LNCAP (cell line): ENCODE data around the gene PCDHGB5.

ENCODE experiments used
- TF ChIP-seq, protein P1 (sequence below): fragments of 450-650 bp; IDR thresholded peaks from 2 replicates; pipeline ENCODE4 v1.5.1; 2017; ENCODE audit warnings: mild to moderate bottlenecking

The PCDHGB5 gene

DNA sequence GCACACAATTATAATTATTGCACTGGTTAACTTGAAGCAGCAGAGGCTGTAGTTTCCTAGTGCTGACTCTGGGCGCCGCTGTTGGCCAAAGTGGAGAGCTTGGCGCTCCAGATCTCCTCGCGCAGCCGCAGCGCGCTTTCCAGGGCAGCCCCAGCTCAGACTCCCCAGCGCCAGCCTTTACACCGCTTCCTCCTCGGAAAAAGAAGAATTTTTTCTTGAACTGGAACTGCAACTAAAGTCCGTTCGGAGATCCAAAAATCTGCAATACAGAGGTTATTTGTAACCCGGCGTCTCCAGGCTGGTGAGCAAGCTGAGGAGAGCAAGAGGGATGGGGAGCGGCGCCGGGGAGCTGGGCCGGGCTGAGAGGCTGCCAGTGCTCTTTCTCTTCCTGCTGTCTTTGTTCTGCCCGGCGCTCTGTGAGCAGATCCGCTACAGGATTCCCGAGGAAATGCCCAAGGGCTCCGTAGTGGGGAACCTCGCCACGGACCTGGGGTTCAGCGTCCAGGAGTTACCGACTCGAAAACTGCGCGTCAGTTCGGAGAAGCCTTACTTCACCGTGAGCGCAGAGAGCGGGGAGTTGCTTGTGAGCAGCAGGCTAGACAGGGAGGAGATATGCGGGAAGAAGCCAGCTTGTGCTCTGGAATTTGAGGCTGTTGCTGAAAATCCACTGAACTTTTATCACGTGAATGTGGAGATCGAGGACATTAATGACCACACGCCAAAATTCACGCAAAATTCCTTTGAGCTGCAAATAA is 10.0 kb upstream of the PCDHGB5 start, which contains the start of gene PCDHGB4:
PCDHGB4 (plus strand) TSS at position 142 of the 755 bp plus-strand sequence; CDS start at position 329, 187 bp downstream.
- TF ChIP-seq, protein P1, sequence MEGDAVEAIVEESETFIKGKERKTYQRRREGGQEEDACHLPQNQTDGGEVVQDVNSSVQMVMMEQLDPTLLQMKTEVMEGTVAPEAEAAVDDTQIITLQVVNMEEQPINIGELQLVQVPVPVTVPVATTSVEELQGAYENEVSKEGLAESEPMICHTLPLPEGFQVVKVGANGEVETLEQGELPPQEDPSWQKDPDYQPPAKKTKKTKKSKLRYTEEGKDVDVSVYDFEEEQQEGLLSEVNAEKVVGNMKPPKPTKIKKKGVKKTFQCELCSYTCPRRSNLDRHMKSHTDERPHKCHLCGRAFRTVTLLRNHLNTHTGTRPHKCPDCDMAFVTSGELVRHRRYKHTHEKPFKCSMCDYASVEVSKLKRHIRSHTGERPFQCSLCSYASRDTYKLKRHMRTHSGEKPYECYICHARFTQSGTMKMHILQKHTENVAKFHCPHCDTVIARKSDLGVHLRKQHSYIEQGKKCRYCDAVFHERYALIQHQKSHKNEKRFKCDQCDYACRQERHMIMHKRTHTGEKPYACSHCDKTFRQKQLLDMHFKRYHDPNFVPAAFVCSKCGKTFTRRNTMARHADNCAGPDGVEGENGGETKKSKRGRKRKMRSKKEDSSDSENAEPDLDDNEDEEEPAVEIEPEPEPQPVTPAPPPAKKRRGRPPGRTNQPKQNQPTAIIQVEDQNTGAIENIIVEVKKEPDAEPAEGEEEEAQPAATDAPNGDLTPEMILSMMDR = peak; percentile 46

DNA sequence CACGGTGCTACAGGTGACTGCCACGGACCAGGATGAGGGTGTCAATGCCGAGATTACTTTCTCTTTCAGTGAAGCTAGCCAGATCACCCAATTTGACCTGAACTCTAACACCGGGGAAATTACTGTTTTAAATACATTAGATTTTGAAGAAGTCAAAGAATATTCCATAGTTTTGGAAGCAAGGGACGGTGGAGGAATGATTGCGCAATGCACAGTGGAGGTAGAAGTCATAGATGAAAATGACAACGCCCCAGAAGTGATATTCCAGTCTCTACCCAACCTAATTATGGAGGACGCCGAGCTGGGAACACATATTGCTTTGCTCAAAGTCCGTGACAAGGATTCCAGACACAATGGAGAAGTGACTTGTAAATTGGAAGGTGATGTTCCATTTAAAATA is 9.1 kb upstream of the PCDHGB5 start:
- TF ChIP-seq, protein P1 = no peak

DNA sequence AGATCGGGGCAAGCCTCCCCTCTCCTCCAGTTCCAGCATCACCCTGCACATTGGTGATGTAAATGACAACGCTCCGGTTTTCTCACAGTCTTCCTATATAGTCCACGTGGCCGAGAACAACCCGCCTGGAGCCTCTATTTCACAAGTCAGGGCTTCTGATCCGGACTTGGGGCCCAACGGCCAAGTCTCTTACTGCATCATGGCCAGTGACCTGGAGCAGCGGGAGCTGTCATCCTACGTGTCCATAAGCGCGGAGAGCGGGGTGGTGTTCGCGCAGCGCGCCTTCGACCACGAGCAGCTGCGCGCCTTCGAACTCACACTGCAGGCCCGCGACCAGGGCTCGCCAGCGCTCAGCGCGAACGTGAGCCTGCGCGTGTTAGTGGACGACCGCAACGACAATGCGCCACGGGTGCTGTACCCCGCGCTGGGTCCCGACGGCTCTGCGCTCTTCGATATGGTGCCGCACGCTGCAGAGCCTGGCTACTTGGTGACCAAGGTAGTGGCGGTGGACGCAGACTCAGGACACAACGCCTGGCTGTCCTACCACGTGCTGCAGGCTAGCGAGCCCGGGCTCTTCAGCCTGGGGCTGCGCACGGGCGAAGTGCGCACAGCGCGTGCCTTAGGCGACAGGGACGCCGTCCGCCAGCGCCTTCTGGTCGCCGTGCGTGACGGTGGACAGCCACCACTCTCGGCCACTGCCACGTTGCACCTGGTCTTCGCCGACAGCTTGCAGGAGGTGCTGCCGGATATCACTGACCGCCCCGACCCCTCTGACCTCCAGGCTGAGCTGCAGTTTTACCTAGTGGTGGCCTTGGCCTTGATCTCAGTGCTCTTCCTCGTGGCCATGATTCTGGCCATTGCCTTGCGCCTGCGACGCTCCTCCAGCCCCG is 8.3 kb upstream of the PCDHGB5 start:
- TF ChIP-seq, protein P1 = no peak

DNA sequence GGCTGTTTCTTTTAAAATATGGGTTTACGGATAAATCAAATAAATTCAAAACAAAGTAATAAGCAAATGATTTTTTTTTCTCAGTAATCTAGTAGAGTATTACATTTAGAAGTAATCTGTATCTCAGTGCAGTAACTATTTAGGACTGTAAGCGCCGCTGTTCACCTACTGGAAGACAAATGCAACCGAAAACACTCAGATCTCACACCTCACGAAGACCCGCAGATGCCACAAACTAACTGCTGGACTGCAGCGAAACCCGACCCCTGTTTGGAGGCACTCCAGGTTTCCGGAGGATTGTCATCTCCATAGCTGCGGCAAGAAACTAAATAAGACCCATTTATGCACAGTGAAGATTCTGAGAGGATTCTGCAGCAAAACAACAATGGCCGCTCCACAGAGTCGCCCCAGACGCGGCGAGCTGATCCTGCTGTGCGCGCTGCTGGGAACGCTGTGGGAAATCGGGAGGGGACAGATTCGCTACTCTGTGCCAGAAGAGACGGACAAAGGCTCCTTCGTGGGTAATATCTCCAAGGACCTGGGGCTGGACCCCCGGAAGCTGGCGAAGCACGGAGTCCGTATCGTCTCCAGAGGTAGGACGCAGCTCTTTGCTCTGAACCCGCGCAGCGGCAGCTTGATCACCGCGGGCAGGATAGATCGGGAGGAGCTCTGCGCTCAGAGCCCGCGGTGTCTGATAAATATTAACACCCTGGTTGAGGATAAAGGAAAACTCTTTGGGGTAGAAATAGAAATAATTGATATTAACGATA is 5.1 kb upstream of the PCDHGB5 start, which contains the start of gene PCDHGA8:
PCDHGA8 (plus strand) TSS at position 205 of the 770 bp plus-strand sequence; CDS start at position 386, 181 bp downstream.
- TF ChIP-seq, protein P1 = peak; percentile 41; the same call in 1 of the 2 replicates

DNA sequence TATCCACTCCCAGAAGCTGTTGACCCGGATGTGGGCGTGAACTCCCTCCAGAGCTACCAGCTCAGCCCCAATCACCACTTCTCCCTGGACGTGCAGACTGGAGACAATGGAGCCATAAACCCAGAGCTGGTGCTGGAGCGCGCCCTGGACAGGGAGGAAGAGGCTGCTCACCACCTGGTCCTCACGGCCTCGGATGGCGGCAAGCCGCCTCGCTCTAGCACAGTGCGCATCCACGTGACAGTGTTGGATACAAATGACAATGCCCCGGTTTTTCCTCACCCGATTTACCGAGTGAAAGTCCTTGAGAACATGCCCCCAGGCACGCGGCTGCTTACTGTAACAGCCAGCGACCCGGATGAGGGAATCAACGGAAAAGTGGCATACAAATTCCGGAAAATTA is 4.5 kb upstream of the PCDHGB5 start:
- TF ChIP-seq, protein P1 = no peak

DNA sequence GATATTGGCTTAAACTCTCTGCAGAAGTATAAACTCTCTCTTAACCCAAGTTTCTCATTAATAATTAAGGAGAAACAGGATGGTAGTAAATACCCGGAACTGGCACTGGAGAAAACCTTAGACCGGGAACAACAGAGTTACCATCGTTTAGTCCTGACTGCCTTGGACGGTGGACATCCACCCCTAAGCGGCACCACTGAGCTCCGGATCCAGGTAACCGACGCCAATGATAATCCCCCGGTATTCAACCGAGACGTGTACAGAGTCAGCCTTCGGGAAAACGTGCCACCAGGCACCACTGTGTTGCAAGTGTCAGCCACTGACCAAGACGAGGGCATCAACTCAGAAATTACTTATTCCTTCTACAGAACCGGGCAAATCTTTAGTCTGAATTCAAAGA is 861 bp downstream of the PCDHGB5 start:
- TF ChIP-seq, protein P1 = no peak
